Measurements from ENCODE around the gene TSHZ3. TPM values are rescaled to one million over a fixed set of nuclear protein-coding genes. Genes with fewer than 3 reads are reported as not detected.

TSHZ3 gene
- total and polyA plus RNA-seq, 2 donors from 2014 or later = 1.7 to 8.4 TPM

DNA sequence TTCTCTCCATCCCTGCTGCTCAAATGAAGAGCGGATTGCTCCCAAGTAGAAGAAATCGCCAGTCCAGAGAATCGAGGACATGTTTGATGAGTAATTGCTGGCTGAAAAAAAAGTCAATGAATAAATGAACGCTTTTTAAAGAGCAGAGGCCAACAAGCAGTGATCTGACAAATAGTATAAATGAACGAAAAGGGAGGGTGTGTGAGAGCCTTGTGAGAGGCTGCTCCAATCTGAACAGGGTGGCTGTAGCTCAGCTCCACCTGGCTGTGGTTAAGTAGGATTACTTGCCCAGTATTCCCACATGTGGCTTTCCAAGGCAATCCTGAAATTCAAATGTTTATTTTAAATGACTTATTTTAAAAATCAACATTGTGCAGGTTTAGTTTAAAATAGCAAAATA lies 117.1 kb downstream of the TSHZ3 start:
- no peak overlapping the region for H3K9ac ChIP-seq (ENCODE audit: low read length in 3 of 3)
- no peak overlapping the region for H3K27ac ChIP-seq (ENCODE audit: low read depth in 2 of 2, low read length in 2 of 2)
- DNase-seq (no peak), FAIRE-seq (no peak)
- H3K36me3 ChIP-seq (ENCODE audit: control insufficient read depth in 2 of 3, insufficient read depth in 3 of 3, low read length in 3 of 3) = no peaks in the 10 kb centered on the region
- intact Hi-C loops (cut with DNase I) = no loop called here
- H3K4me3 ChIP-seq (ENCODE audit: low read length in 3 of 3) = no peak overlapping the region
- H3K9me3 ChIP-seq (ENCODE audit: control insufficient read depth in 2 of 3, insufficient read depth in 1 of 3, low read length in 3 of 3) = no peaks in the 10 kb centered on the region
- TF ChIP-seq, protein P1, sequence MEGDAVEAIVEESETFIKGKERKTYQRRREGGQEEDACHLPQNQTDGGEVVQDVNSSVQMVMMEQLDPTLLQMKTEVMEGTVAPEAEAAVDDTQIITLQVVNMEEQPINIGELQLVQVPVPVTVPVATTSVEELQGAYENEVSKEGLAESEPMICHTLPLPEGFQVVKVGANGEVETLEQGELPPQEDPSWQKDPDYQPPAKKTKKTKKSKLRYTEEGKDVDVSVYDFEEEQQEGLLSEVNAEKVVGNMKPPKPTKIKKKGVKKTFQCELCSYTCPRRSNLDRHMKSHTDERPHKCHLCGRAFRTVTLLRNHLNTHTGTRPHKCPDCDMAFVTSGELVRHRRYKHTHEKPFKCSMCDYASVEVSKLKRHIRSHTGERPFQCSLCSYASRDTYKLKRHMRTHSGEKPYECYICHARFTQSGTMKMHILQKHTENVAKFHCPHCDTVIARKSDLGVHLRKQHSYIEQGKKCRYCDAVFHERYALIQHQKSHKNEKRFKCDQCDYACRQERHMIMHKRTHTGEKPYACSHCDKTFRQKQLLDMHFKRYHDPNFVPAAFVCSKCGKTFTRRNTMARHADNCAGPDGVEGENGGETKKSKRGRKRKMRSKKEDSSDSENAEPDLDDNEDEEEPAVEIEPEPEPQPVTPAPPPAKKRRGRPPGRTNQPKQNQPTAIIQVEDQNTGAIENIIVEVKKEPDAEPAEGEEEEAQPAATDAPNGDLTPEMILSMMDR (IDR thresholded peaks at IDR 0.05; ENCODE audit: borderline replicate concordance, extremely low read depth, insufficient read depth) = no peak
- H3K27me3 ChIP-seq (ENCODE audit: control insufficient read depth, insufficient read depth, low read length) = no peaks in the 10 kb centered on the region
- no peaks in the 10 kb centered on the region for H3K4me1 ChIP-seq (ENCODE audit: control insufficient read depth in 2 of 3, insufficient read depth in 2 of 3, low read depth in 1 of 3, low read length in 3 of 3)

DNA sequence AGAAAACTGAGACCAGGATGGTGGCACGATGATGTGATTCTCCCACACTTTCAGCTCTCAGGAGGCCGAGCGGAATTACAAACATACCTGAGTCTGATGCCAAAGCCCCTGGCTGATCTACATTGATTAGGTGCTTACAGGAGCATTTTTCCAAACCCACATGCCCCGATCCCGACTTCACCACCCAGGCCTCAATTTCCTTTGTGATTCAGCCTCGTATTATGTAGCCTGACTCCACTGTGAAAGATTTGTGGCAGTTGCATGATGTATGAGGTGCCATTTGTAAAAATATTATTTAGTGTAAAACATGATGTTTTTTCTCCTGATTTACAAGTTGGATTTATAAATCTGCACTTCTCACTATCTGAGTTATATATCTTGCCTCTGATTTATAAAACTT lies 118.0 kb downstream of the TSHZ3 start:
- Histone ChIP-seq H3K9me3 (ENCODE audit: control insufficient read depth in 2 of 3, insufficient read depth in 1 of 3, low read length in 3 of 3) (no peaks in the 10 kb centered on the region), H3K27ac (ENCODE audit: low read depth in 2 of 2, low read length in 2 of 2) (no peak overlapping the region), H3K9ac (ENCODE audit: low read length in 3 of 3) (no peak overlapping the region), H3K36me3 (ENCODE audit: control insufficient read depth in 2 of 3, insufficient read depth in 3 of 3, low read length in 3 of 3) (no peaks in the 10 kb centered on the region), H3K4me3 (ENCODE audit: low read length in 3 of 3) (no peak overlapping the region), H3K27me3 (ENCODE audit: control insufficient read depth, insufficient read depth, low read length) (no peaks in the 10 kb centered on the region), H3K4me1 (ENCODE audit: control insufficient read depth in 2 of 3, insufficient read depth in 2 of 3, low read depth in 1 of 3, low read length in 3 of 3) (no peaks in the 10 kb centered on the region)
- DNase-seq (no peak), FAIRE-seq (no peak)
- intact Hi-C loops (cut with DNase I) = no loop called here
- TF ChIP-seq, protein P1 (IDR thresholded peaks at IDR 0.05; ENCODE audit: borderline replicate concordance, extremely low read depth, insufficient read depth) = no peak

DNA sequence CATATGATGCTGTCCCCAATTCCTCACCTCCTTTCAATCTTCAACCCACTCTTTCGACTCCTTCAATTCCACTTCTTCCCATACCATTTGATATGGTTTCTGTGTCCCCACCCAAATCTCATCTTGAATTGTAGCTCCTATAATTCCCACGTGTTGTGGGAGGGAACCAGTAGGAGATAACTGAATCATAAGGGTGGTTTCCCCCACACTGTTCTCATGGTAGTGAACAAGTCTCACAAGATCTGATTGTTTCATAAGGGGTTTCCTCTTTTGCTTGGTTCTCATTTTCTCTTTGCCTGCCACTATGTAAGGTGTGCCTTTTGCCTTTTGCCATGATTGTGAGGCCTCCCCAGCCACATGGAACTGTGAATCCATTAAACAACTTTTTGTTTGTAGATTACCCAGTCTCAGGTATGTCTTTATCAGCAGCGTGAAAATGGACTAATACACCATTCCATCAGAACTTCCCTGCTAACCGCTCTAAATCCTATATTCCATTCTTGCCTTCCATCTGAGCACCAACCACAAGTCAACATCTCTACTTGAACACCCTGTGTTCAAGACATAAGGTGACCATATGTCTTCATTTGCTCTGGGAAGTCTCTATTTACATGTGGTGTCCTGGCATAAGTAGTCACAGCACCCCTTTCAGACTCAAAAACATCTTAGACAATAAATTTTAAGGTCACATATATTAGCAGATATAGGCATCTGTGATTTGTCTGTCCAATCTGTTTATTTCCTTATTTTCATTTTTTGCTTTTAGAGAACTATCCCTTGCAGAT lies 122.9 kb downstream of the TSHZ3 start:
- TF ChIP-seq, protein P1 (IDR thresholded peaks at IDR 0.05; ENCODE audit: borderline replicate concordance, extremely low read depth, insufficient read depth) = no peak
- Histone ChIP-seq H3K27me3 (ENCODE audit: control insufficient read depth, insufficient read depth, low read length) (no peaks in the 10 kb centered on the region), H3K4me1 (ENCODE audit: control insufficient read depth in 2 of 3, insufficient read depth in 2 of 3, low read depth in 1 of 3, low read length in 3 of 3) (no peaks in the 10 kb centered on the region), H3K9me3 (ENCODE audit: control insufficient read depth in 2 of 3, insufficient read depth in 1 of 3, low read length in 3 of 3) (no peaks in the 10 kb centered on the region), H3K9ac (ENCODE audit: low read length in 3 of 3) (no peak overlapping the region), H3K27ac (ENCODE audit: low read depth in 2 of 2, low read length in 2 of 2) (no peak overlapping the region), H3K36me3 (ENCODE audit: control insufficient read depth in 2 of 3, insufficient read depth in 3 of 3, low read length in 3 of 3) (no peaks in the 10 kb centered on the region), H3K4me3 (ENCODE audit: low read length in 3 of 3) (no peak overlapping the region)
- FAIRE-seq (no peak), DNase-seq (no peak)
- intact Hi-C loops (cut with DNase I) = no loop called here

Data from kidney (tissue), 14 donors.